Measurements from ENCODE around the gene ARHGEF11. TPM values are rescaled to one million over a fixed set of nuclear protein-coding genes. Genes with fewer than 3 reads are reported as not detected.

The ARHGEF11 gene
- total and polyA plus RNA-seq, 8 donors = 34.4 to 53.5 (median 40.1) TPM

DNA sequence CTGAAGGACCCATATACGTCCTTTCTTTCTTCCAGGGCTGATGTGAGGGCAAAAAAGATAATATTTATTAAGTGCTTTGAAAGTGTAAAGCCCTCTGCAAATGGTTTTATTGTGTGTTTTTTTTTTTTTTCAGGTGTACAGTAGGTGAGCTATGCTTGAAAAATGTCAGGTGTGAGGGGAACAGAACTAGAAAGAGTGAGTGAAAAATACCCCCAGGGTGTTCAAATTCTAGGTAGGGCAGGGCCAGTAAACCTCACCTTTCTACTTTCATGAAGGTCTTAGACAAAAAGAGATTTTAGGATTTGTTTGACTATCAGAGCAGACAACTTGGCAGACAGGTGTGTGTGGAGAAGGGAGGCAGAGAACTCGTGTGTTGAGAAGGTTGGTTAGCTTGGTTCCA, 51.3 kb downstream of the ARHGEF11 start:
- no peaks in the 10 kb centered on the region for H3K27me3 ChIP-seq
- no peaks in the 10 kb centered on the region for H3K36me3 ChIP-seq
- DNase-seq (no peak), ATAC-seq (no peak)
- no peaks in the 10 kb centered on the region for H3K4me1 ChIP-seq
- no peaks in the 10 kb centered on the region for H3K9me3 ChIP-seq
- TF ChIP-seq, protein P1, sequence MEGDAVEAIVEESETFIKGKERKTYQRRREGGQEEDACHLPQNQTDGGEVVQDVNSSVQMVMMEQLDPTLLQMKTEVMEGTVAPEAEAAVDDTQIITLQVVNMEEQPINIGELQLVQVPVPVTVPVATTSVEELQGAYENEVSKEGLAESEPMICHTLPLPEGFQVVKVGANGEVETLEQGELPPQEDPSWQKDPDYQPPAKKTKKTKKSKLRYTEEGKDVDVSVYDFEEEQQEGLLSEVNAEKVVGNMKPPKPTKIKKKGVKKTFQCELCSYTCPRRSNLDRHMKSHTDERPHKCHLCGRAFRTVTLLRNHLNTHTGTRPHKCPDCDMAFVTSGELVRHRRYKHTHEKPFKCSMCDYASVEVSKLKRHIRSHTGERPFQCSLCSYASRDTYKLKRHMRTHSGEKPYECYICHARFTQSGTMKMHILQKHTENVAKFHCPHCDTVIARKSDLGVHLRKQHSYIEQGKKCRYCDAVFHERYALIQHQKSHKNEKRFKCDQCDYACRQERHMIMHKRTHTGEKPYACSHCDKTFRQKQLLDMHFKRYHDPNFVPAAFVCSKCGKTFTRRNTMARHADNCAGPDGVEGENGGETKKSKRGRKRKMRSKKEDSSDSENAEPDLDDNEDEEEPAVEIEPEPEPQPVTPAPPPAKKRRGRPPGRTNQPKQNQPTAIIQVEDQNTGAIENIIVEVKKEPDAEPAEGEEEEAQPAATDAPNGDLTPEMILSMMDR (IDR thresholded peaks at IDR 0.05) = no peak
- H3K27ac ChIP-seq = no peak overlapping the region
- no peak overlapping the region for H3K4me3 ChIP-seq
- intact Hi-C loops (cut with DNase I) = no loop called here

DNA sequence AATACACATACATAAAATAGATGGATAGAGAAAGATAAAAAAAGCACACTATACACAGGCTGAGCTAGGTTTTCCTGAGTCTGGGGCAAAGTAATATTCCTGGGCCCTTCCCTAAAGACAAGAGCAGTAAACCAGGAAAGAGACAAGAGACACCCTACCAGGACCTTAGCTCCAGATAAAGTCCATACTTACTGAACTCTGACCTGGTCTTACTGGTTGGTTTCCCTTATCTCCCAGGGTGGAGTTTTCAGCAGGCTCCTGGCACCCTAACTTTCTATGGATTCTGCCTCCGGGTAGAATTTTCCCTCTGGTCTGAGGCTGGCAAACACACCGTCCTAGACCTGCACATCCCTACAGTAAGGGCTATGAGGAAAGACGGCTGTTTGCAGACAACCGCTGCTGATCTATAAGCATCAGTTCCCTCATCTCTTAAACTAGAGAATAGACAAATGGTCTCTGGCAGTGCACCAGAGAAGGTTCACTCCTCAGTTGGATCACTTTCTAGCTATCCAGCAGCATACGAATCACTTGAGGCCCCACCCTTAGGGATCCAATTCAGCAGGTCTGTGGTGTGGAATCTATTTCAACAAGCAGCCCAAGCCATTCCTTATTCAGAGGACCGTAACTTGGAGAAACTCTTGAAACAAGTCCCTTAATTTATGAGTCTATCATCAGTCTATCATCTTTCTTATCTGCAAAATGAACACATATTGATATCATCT, 52.0 kb downstream of the ARHGEF11 start:
- H3K36me3 ChIP-seq = no peaks in the 10 kb centered on the region
- intact Hi-C loops (cut with DNase I) = no loop called here
- H3K4me3 ChIP-seq = no peak overlapping the region
- no peak overlapping the region for H3K27ac ChIP-seq
- DNase-seq (no peak), ATAC-seq (no peak)
- no peaks in the 10 kb centered on the region for H3K4me1 ChIP-seq
- H3K9me3 ChIP-seq = no peaks in the 10 kb centered on the region
- no peaks in the 10 kb centered on the region for H3K27me3 ChIP-seq
- TF ChIP-seq, protein P1 (IDR thresholded peaks at IDR 0.05) = no peak

DNA sequence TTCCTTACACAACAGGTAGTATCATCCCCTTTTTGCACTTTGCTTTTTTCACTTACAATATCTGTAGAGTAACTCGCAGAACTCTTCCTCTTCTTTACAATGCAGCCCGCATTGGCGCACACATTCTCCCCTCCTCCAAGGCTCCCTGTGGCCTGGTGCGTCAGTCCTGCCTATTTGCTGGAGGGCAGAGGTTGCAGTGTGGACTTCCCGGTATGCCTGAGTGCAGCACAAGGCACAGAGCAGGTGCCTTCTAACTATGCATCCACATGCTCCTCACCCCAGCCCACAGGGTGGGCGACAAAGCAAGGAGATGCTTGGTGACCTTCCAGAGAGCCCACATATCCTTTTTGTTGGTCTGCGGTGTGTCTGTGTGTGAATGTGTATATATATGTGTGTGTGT, 53.3 kb downstream of the ARHGEF11 start:
- Histone ChIP-seq H3K9me3 (no peaks in the 10 kb centered on the region), H3K36me3 (no peaks in the 10 kb centered on the region), H3K27me3 (no peaks in the 10 kb centered on the region), H3K4me3 (no peak overlapping the region), H3K4me1 (no peaks in the 10 kb centered on the region), H3K27ac (no peak overlapping the region)
- TF ChIP-seq, protein P1 (IDR thresholded peaks at IDR 0.05) = no peak
- ATAC-seq (no peak), DNase-seq (no peak)
- intact Hi-C loops (cut with DNase I) = no loop called here

DNA sequence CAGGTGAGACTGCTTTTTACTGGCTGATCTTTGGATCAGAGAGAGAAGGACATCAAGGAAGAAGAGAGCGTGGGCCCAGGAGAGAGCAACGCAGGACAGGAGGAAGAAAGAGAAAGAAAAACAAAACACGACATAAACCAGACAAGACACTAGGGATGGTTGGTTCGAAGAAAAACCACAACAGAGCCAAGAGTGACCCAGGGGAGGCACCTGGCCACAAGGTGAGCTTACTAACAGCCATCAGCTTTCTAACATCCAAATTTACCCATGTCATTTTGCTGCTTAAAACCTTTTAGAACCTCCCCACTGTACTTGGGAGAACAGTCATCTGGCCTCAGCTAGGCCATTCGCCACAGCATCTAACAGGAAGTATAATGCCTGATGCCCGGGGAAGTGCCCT, 57.8 kb downstream of the ARHGEF11 start:
- Histone ChIP-seq H3K36me3 (peaks cover 0 to 32% of the 10 kb centered on the region in 2 donors), H3K4me3 (no peak overlapping the region), H3K9me3 (no peaks in the 10 kb centered on the region), H3K27me3 (no peaks in the 10 kb centered on the region), H3K4me1 (no peaks in the 10 kb centered on the region), H3K27ac (no peak overlapping the region)
- DNase-seq = no peak
- TF ChIP-seq, protein P1 (IDR thresholded peaks at IDR 0.05) = no peak
- no peak for ATAC-seq
- intact Hi-C loops (cut with DNase I) = no loop called here

DNA sequence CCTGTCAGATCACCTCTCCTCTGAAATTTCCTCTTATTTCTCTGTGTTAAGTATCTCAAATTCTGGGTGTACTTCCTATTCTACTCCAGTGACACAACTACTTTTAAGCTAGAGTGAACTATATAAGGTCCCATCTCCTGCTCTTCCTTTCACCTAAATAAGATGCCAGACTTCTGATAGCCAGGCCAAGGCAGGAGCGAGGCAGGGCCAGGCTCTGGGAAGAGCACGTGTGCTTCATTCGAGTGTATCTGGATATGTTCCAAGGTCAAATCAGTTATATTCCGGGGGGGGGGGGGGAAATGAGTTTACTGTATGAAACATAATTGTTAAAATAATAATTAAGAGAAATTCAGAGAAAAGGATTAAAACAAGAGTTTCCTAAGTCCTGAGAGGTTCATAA, 65.0 kb downstream of the ARHGEF11 start:
- H3K4me3 ChIP-seq = no peak overlapping the region
- H3K9me3 ChIP-seq = no peaks in the 10 kb centered on the region
- H3K36me3 ChIP-seq = peaks cover 3 to 82% of the 10 kb centered on the region in 2 donors
- DNase-seq = no peak
- ATAC-seq = no peak
- TF ChIP-seq, protein P1 (IDR thresholded peaks at IDR 0.05) = no peak
- no peaks in the 10 kb centered on the region for H3K4me1 ChIP-seq
- intact Hi-C loops (cut with DNase I) = no loop called here
- no peaks in the 10 kb centered on the region for H3K27me3 ChIP-seq
- H3K27ac ChIP-seq = no peak overlapping the region

Measured in left lung (tissue), 10 donors.